SK-N-DZ (cell line): ENCODE data around the gene DDI2.

Source experiments
- DNase-seq: peaks from one replicate; pipeline ENCODE4 v3.0.0-alpha.2; 2015; ENCODE audit warnings: low spot score
- small RNA-seq, 2 experiments: library from RNA; depleted of rRNA; stranded (forward); fragments of <200 nt; gene quantifications; one replicate each; pipeline ENCODE3, GENCODE V24; 2014

DDI2 gene

DNA sequence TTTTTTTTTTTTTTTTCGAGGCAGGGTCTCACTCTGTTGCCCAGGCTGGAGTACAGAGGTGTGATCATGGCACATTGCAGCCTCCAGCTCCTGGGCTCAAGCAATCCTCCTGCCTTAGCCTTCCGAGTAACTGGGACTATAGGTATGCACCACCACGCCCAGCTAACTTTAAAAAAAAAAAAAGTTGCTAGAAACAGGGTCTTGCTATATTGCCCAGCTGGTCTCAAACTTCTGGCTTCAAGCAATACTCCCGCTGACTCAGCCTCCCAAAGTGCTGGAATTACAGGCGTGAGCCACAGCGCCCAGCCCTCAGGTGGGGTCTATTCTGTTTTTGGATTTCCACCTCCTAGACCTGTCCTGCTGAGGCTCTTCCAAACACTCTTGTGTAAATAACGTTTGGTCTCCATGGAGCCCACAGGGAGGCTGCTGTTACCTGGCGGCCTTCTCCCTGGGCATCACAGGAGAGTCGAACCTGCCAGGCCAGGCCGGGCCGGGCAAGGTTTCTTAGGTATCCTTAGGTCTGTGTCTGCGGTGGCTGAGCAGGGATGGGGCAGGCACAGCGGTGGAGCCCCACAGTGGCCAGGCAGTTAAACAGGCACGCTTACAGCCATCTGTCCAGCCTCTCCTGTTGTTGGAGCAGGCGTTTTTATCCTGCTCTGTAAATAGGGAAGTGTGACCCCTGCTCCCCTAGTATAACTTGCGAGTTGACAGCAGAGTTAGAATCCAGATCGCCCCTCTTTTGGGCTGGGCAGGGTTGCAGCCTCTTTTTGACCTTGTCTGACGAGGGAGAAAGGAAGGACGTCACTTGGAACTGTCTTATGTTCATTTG, 85.7 kb downstream of the DDI2 start:
- no peak for DNase-seq

DNA sequence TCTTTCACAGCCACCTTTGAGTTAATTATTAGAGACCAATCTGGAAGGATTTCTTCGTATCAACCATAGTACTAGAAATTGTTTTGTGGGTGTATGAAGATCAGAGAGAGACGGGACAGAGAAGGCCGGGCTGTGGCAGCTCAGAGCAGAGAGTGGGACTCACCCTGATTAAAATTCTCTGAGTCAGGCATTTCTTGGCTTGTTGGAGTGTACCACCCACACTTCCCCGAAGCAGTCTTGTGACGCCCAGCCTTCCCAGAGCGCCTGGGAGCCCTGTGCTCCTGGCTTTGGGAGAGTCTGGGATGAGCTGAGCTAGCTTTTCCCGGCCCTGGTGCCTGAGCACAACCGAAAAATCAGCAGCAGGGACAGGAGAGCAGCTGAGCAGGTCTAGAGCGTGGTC, 86.3 kb downstream of the DDI2 start:
- no peak for DNase-seq

GRCh38 chr1:15704526-15705183, 87.4 kb downstream of the DDI2 start:
- DNase-seq: no peak

- DNase-seq: no peak
These were observed 87.9 kb downstream of the DDI2 start for GRCh38 chr1:15705184-15705566.

- no peak for DNase-seq
These were observed 89.5 kb downstream of the DDI2 start for GRCh38 chr1:15706751-15707150.

- no peak for DNase-seq
These were observed 90.1 kb downstream of the DDI2 start for GRCh38 chr1:15707239-15707925.

DNA sequence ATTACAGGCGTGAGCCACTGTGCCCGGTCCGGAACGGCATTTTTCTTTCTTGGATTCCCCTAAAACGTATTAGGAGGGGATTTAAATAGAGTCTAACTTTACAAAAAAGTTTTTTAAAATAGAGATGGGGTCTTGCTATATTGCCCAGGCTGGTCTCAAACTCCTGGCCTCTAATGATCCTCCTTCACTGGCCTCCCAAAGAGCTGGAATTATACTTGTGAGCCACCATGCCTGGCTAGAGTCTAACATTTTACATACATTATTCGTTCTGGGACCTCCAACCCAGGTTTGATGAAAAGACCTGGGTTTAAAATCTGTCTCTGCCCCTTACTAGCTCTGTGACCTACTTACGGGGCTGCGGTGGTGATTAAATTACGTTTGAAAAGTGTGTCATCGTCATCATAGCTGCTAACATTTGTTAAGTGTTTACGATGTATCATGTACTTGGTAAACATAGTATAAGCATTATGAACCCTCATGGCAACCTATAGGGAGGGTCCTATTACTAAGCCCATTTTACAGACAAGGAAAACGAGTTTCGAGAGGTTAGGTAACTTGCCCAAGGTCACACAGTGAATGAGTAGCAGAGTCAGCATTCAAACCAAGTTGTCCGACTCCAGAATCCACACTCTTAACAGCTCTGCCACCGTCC, 91.4 kb downstream of the DDI2 start:
- DNase-seq: no peak

DNA sequence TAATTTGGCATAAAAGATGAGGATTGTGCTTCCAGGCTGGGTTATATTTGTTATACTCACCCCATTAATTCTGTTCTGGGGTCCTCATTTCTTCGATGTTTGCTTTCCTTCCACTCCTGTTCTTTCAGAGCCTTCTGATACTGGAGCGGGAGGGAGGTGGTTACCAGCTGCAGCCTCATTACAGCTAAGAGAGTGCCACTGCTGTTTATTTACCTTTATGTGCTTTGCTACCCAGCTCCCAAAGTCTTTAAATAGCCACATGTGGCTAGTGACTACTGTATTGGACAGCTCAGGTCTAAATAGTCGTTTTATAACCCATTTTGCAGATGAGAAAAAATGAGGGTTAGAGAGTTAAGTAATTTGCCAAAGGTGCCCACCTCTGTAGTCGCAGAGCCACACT, 92.0 kb downstream of the DDI2 start:
- no peak for DNase-seq

DNA sequence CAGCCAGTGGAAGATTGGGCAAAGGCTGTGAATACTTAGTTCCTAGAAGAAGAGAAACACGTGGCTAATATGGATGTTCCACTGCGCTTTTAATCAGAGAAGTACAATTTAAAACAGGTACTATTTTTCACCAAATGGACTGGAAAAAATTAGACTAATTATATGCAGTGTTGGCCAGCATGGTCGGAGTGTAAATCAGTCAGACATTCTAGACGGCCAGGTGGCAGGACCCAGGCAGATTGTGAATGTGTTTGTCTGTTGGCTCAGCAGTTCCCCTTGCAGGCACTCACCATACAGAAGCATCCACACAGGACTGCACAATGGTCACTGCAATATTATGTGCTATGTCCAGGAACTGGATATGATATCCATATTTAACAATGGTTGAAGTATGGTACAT, 94.9 kb downstream of the DDI2 start:
- DNase-seq: no peak

DNA sequence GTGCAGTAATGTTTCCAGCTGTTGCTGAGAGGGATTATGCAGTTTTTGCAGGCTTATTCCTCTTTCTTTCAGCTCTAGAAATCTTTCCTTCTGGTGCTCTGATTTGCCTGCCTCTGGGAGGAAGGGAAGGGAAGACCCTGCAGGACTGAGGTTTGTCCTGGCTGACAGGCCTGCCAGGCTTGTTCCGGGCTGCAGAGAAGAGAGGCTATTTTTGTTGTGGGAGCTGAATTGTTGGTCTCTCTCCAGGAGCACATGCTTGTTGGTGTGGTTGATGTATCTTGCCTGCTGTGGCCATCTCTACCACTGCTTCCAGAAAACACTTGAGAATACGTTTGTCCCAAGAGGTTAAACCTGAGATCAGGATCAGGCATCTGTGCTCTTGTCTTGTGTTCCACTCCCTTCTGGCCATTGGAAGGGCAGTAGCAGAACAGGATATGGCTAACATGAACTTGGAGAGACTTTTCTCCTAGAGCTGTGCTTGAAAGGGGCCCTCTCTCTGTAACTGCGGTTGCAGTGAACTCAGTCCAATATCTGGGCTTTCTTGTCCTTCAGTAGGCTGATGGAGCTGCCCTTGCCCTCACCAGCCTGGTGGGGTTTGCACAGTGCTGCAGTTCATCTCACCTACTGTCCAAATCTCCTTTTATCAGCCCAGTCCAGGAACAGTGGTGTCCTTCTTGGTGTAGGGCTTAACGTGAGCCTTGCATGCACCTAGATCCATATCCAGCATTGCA, 97.3 kb downstream of the DDI2 start:
- DNase-seq: no peak

- no peak for DNase-seq
These were observed 100.3 kb downstream of the DDI2 start for GRCh38 chr1:15717418-15718125.

GRCh38 chr1:15718199-15718601, 100.9 kb downstream of the DDI2 start:
- no peak for DNase-seq

Small RNA genes within 50 kb of the gene (small RNA-seq; reads per million reads assigned to genes)
- gene AL121992.2 (0 reads per million in 2 experiments), gene CD24P1 (0 reads per million in 2 experiments), gene RNU7-179P (0 reads per million in 2 experiments)
